ENCODE measurements around the gene ZDHHC17.
"Not testable (repeated sequence)": the region's sequence is repeated elsewhere in the genome, so short reads cannot be mapped to it uniquely, and the experiment has no call there.

The ZDHHC17 gene

GRCh38 chr12:76777765-76778216 lies 13.9 kb downstream of the ZDHHC17 start:
- DNase-seq: no peak

GRCh38 chr12:76778364-76778763 lies 14.4 kb downstream of the ZDHHC17 start:
- no peak for DNase-seq

GRCh38 chr12:76779310-76779709 lies 15.4 kb downstream of the ZDHHC17 start:
- not testable (repeated sequence) for DNase-seq

GRCh38 chr12:76781321-76781720 lies 17.4 kb downstream of the ZDHHC17 start:
- no peak for DNase-seq

- DNase-seq: no peak
Observed at GRCh38 chr12:76782526-76782925, 18.6 kb downstream of the ZDHHC17 start.

- peak; percentile 84 for DNase-seq
Observed at GRCh38 chr12:76784600-76785051, 20.7 kb downstream of the ZDHHC17 start.

- no peak for DNase-seq
Observed at GRCh38 chr12:76785407-76785806, 21.5 kb downstream of the ZDHHC17 start.

GRCh38 chr12:76786986-76787385 lies 23.1 kb downstream of the ZDHHC17 start:
- no peak for DNase-seq

GRCh38 chr12:76787689-76788088 lies 23.8 kb downstream of the ZDHHC17 start:
- no peak for DNase-seq

GRCh38 chr12:76789335-76790050 lies 25.6 kb downstream of the ZDHHC17 start:
- DNase-seq: no peak

- no peak for DNase-seq
Observed at GRCh38 chr12:76790564-76791552, 26.9 kb downstream of the ZDHHC17 start.

- DNase-seq: no peak
Observed at GRCh38 chr12:76792828-76793227, 28.9 kb downstream of the ZDHHC17 start.

GRCh38 chr12:76798864-76799263 lies 34.9 kb downstream of the ZDHHC17 start:
- no peak for DNase-seq

GRCh38 chr12:76799362-76799761 lies 35.4 kb downstream of the ZDHHC17 start:
- no peak for DNase-seq

- DNase-seq: no peak
Observed at GRCh38 chr12:76802060-76802459, 38.1 kb downstream of the ZDHHC17 start.

- DNase-seq: no peak
Observed at GRCh38 chr12:76804435-76804976, 40.6 kb downstream of the ZDHHC17 start.

- DNase-seq: no peak
Observed at GRCh38 chr12:76810671-76811419, 46.9 kb downstream of the ZDHHC17 start.

GRCh38 chr12:76811976-76812375 lies 48.1 kb downstream of the ZDHHC17 start:
- no peak for DNase-seq

- no peak for DNase-seq
Observed at GRCh38 chr12:76813265-76813664, 49.4 kb downstream of the ZDHHC17 start.

- no peak for DNase-seq
Observed at GRCh38 chr12:76813972-76814371, 50.1 kb downstream of the ZDHHC17 start.

GRCh38 chr12:76820888-76821482 lies 57.1 kb downstream of the ZDHHC17 start:
- DNase-seq: no peak

GRCh38 chr12:76830436-76830835 lies 66.5 kb downstream of the ZDHHC17 start:
- DNase-seq: no peak

All from right hindlimb (tissue), 1 donor.